GM12892 (cell line): ENCODE results near the gene OXT.

Source experiments
- POLR2A ChIP-seq: IDR thresholded peaks from 2 replicates; pipeline ENCODE4 v1.6.1; 2011; ENCODE audit warnings: low read depth, low read length, control low read depth
- TAF1 ChIP-seq: IDR thresholded peaks from 2 replicates; pipeline ENCODE4 v1.6.1; 2011; ENCODE audit warnings: low read depth, mild to moderate bottlenecking, control low read depth, low read length, borderline replicate concordance

DNA sequence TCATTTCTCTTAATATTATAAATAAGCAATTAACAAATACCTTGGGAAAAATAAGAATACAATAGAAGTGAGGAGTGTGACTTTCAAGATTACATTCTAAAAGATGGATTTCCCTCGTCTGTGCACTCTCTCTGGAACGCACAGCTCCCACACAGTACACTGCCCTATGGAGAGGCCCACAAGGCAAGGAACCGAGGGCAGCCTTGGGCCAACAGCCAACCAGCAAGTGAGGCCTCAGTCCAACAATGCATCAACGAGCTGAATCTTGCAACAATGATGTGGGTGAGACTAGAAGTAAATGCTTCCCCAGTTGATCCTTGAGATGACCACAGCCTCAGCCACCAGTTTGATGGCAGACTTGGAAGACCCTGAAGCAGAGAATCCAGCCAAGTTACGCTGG lies 47.6 kb downstream of the OXT start:
- TF ChIP-seq POLR2A (no peak), TAF1 (no peak)
